ENCODE measurements around the gene PEX6.
A peak's percentile ranks its signal among the peaks of the same experiment; 100 is the strongest.
"Not testable (repeated sequence)": the region's sequence is repeated elsewhere in the genome, so short reads cannot be mapped to it uniquely, and the experiment has no call there.

Gene PEX6

GRCh38 chr6:42963855-42964605 lies 15.0 kb downstream of the PEX6 start:
- peak; percentile 66 for DNase-seq (ENCODE audit: low spot score)

DNA sequence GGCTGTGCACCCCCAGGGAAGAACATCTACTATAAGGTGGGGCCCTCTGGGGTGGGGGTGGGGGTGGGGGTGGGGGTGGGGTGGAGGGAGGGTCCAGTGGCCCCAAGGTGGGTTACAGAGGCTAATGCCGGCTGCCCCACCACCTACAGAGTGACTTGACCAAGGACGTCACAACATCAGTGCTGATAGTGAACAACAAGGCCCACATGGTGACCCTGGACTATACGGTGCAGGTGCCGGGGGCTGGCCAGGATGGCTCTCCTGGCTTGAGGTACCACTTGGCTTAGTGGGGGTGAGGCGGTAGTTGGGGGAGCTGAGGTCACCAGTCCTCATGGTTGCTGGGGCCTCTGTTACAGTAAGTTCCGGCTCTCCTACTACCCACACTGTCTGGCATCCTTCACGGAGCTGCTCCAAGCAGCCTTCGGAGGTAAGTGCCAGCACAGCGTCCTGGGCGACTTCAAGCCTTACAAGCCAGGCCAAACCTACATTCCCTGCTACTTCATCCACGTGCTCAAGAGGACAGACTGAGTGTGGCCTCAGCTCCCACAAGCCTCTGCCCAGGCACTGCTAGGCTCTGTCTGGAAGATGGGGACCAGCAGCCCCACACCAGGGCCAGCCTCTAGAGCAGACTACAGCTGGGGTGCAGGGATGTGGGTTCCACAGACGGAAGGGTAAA lies 15.7 kb downstream of the PEX6 start:
- DNase-seq (ENCODE audit: low spot score): no peak

DNA sequence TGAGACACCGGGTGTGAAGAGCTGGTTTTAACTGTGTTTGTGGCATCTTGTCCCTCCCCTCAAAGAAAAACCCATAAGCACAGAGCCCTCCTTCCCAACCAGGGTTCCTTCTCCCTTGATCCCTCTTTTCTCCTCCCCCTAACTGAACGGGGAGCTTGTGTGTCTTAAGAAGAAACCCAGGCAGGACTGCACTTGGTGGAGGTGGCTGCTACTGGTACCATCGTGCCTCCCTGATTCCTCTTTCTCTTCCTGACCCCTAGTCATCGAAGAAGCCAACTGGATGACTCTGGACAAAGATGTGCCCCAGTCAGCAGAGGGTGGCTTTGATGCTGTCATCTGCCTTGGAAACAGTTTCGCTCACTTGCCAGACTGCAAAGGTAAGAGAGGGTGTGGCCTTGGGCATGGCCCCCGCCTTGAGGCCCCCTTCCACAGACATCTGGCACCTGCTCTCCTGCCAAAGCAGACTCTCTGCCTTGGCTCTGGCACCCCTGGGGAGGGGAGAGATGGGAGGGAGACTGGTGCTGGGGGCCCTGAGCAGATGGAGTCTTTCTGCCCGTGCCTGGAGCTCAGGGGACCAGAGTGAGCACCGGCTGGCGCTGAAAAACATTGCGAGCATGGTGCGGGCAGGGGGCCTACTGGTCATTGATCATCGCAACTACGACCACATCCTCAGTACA lies 16.3 kb downstream of the PEX6 start:
- no peak for DNase-seq (ENCODE audit: low spot score)

DNA sequence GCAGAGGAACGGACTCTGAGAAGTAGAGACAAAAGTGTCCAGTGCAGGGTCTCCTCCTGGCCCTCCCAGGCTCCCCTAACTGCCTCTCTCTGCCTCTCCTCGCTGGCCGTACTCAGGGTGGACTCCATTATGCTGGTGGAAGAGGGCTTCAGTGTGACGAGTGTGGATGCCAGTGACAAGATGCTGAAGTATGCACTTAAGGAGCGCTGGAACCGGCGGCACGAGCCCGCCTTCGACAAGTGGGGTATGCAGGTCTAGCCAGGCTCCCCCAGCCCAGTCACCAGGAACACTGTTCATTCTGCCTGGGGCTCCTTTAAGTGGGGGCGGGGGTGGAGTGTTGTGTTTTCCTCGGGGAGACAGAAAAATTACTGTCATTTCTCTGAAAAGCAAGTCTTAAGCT lies 16.9 kb downstream of the PEX6 start:
- DNase-seq (ENCODE audit: low spot score): no peak

DNA sequence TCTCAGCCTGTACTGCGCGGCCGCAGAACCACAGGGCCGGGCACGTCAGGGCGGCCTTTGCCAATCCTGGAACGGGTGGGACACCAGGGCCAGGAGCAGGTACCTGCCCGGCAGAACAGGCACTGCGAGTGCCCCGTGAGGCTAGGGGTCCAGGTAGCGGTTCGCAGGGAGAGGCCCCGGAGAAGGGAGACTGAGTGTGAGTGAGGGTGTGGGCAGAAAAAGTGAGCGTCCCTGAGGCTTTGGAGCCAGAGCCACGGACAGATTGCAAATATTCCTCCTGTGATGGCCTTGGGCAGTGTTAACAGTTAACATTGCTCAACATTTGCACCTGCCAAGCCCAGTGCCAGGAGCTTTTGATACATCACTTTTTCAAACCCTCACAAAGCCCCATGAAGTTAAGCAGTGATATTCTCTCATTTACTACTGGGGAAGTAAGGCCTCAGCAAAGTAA lies 17.9 kb downstream of the PEX6 start:
- no peak for DNase-seq (ENCODE audit: low spot score)

DNA sequence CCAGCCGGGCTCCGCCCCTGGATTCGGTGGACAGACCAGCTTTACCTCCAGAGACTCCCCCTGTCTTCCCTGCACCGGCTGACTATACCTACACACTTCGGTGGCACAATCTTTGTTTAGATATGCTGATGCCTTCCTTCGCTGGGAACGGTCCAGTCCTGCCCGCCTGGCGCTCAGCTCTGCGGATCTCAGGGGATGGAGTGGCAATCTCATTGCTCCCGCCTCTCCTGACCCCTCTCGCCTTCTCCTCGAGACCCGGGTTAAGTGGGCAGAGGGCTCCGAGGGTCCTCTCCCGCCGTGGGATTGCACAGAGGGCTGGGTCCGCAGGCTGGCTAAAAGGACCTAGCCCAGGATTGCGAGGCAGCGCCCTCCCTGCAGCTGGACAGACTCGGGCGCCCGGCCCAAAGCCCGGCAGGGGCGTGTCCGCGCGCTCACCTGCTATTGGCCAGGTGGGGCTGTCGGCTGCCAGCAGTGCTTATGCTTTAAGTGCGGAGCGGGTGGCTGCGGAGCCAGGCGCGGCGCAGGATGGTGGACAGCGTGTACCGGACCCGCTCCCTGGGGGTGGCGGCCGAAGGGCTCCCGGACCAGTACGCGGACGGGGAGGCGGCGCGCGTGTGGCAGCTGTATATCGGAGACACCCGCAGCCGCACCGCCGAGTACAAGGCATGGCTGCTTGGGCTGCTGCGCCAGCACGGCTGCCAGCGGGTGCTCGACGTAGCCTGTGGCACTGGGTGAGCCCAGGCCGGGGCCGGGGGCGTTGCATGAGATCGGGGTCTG lies 18.6 kb downstream of the PEX6 start, which contains the start of gene GNMT:
Gene GNMT, plus strand, starts transcription at position 512 of the 777 bp plus-strand sequence. Its CDS starts 14 bp downstream, at position 526.
- peak; percentile 52 for DNase-seq (ENCODE audit: low spot score)

- no peak for DNase-seq (ENCODE audit: low spot score)
Observed at GRCh38 chr6:42959917-42960242, 19.1 kb downstream of the PEX6 start.

DNA sequence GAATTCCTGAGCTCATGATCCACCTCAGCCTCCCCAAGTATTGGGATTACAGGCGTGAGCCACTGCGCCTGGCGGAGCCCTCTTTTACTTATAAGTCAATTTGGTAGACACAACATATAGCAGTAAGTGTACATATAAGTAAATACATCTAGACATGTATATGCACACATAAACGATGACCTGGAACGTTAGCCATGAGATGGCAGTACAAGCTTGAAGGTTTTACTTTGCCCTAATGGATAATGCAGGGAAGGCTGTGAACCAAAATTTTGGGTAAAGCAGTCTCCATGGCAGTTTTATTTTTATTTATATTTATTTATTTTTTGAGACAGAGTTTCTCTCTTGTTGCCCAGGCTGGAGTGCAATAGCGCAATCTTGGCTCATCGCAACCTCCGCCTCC lies 20.9 kb downstream of the PEX6 start:
- DNase-seq (ENCODE audit: low spot score): no peak

DNA sequence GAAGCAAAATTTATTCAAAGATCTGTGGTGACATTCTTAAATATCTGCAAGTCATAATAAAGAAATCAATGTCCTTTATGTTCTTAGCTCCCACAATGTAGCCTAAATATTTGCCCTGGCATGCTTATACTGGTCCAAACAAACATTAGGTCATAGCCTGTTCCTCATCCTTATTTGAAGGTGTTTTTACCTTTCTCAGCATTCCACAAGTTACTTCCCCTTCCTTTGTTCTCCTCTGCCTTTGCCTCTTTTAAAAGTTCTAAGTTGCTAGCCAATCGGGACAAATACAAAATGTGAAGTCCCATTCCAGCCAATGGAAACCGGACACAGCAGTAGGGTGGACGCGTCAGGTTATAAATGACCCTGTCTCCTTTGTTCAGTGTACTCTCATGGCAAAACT lies 24.6 kb downstream of the PEX6 start:
- not testable (repeated sequence) for DNase-seq (ENCODE audit: low spot score)

- DNase-seq (ENCODE audit: low spot score): no peak
Observed at GRCh38 chr6:42952389-42952788, 26.6 kb downstream of the PEX6 start.

DNA sequence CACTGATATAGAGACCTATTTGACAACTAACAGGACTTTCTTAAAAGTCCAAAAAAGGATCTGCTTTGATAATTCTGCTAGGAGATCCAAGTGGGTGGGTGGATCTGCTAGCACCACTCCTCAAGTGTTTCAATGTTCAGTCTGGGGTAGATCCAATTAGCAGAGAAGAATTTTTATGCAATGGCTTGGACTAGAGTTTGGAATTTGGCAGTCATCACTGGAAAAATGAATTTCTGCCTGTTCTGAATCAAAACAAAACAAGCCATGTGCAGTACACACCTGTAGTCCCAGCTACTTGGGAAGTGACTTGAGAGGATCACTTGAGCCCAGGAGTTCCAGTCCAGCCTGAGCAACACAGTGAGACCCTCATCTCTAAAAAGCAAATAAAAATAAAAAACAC lies 31.0 kb downstream of the PEX6 start:
- DNase-seq (ENCODE audit: low spot score): no peak

DNA sequence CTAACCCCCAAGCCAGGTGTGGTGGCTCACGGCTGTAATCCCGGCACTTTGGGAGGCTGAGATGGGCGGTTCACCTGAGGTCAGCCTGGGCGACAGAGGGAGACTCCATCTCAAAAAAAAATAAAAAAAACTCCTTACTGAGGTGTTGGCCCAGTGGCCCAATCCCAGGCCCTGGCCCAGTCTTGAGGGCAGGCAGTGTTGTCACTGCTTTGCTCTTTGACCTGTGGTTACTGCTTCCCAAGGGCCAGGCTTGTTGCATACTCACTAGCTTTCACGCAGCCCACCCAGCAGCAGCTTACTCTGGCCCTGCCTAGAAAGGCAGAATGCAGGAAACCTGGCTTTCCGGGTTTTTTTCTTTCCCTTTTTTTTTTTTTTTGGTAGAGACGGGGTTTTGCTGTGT lies 36.5 kb downstream of the PEX6 start:
- DNase-seq (ENCODE audit: low spot score): no peak

- DNase-seq (ENCODE audit: low spot score): not testable (repeated sequence)
Observed at GRCh38 chr6:42941356-42941755, 37.6 kb downstream of the PEX6 start.

- DNase-seq (ENCODE audit: low spot score): no peak
Observed at GRCh38 chr6:42940493-42941045, 38.4 kb downstream of the PEX6 start.

GRCh38 chr6:42939810-42940167 lies 39.2 kb downstream of the PEX6 start:
- no peak for DNase-seq (ENCODE audit: low spot score)

DNA sequence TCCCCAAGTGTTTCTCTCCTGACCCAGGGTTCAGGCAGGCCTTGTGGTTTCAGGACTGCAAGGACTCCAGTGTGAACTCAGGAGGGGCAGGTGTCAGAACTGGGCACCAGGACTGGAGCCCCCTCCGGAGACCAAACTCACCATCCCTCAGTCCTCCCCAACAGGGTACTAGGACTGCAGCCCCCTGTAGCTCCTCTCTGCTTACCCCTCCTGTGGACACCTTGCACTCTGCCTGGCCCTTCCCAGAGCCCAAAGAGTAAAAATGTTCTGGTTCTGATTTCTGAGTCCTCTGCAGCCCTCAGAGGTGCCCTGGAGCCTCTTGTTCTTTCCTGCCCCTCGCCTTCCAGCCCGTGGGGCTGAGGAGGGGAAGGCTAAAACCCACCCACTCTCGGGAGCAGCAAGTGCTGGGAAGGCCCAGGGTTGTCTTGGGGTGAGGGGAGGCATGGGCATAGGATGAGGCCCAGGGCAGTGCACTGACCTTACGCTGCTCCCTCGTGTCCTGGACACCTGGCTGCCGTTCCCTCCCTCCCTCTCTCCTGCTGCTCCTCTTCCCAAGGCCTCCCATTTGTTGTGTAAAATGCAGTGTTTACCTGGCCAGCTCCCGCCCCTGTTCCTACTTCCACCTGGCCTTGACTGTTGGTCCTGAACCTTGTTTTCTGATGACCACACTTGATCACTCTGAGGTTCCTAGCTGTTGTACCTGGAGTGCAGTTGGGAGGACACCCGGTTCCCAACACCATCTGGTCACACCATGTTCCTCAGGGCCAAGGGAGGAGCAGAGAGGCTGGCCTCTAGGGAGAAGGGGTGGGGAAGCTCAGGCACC lies 39.8 kb downstream of the PEX6 start:
- no peak for DNase-seq (ENCODE audit: low spot score)

GRCh38 chr6:42938428-42938796 lies 40.6 kb downstream of the PEX6 start:
- no peak for DNase-seq (ENCODE audit: low spot score)

DNA sequence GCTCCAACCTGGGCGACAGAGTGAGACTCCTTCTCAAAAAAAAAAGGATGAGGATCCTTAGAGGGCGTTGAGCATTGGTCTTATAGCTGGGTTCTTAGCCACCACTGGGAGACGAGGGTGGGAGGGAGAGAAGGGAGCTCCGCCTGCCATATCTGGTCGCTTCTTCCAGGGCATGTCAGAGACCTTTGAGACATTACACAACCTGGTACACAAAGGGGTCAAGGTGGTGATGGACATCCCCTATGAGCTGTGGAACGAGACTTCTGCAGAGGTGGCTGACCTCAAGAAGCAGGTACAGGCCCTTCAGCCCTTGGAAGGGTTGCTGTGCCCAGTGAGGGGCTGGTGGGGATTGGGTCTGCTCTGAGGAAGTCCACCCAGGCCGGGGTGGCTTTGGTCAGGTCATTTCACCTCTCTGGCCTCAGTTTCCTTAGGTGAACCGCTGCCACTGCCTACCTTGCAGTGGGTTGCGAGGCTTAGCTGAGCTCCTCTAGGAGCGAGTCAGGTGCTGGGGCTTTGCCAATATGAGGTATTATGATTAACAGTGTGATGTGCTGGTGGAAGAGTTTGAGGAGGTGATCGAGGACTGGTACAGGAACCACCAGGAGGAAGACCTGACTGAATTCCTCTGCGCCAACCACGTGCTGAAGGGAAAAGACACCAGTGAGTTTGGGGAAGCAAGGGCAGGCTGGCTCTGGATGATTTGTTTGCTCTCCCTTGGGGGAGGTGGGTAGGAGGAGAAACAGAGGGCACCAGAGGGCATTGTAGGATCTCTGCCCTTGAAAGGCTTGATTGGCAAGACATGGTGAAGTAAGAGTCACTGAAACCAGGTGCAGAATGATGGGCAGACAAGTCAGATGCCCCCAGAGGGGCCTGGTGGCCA lies 41.2 kb downstream of the PEX6 start:
- DNase-seq (ENCODE audit: low spot score): no peak

DNA sequence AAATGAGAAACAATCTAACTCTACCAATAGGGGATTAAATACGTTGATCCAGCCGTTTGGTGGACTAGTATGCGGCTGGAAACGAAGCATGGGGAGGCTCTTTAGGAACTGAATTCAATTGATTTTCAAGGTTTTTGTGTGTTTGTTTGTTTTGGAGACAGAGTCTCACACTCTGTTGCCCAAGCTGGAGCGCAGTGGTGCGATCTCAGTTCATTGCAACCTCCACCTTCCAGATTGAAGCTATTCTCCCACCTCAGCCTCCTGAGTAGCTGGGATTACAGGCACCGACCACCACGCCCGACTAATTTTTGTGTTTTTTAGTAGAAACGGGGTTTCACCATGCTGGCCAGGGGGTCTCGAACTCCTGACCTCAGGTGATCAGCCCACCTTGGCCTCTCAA lies 42.6 kb downstream of the PEX6 start:
- DNase-seq (ENCODE audit: low spot score): no peak

DNA sequence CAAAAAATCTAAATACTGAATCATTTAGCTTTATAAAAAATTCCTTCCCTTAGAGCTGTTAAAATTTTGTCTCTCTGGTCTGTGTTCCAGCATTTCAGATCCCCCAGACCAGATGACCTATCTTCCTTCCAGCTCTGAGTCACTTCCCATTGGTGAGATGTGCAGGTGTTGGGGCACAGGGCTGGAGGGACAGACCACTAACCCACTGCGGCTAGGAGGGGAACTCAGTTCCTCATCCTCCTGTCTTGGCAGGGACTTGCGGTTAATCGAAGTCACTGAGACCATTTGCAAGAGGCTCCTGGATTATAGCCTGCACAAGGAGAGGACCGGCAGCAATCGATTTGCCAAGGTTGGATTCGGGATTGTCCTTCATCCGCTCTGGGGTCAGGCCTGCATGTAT lies 43.7 kb downstream of the PEX6 start:
- no peak for DNase-seq (ENCODE audit: low spot score)

All from cerebellar cortex (tissue), 1 donor.